GM19463 (cell line): ENCODE results near the gene TMEM239.
"Not testable (repeated sequence)": the region's sequence is repeated elsewhere in the genome, so short reads cannot be mapped to it uniquely, and the experiment has no call there.

Source experiments
- ATAC-seq: cut with Tn5 transposase; IDR thresholded peaks from one replicate; pipeline ENCODE4 v1.9.1; 2021; ENCODE audit warnings: mild to moderate bottlenecking, moderate library complexity; ENCODE audit not compliant: unreplicated experiment

The TMEM239 gene

DNA sequence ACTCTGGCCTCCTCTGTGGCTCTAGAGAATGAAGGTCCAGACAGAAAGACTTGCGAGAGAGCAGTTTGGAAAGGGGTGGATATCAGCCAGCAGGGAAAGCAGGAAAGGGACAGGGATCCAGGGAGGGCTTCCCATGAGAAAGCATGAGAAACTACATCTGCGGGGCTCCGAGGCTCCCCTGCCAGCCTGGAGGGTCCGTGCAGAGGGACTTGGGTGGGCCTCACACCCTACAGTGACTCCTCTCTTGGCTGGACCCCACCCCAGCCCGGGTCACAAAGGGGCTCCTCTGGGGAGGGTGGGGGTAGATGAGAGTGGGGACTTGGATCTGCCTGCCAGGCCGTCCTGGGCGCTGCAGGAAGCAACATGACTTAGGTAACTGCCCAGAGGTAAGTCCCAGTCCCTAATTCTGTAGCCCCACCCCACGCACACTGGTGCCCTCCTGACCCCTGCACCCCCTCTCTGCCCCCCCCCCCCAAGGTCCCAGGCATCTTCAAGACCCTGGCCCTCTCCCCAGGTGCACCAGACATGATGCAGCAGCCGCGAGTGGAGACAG lies at the start of gene TMEM239:
TMEM239 (plus strand) TSS at position 335 of the 553 bp plus-strand sequence; CDS start at position 526, 191 bp downstream.
- no peak for ATAC-seq

DNA sequence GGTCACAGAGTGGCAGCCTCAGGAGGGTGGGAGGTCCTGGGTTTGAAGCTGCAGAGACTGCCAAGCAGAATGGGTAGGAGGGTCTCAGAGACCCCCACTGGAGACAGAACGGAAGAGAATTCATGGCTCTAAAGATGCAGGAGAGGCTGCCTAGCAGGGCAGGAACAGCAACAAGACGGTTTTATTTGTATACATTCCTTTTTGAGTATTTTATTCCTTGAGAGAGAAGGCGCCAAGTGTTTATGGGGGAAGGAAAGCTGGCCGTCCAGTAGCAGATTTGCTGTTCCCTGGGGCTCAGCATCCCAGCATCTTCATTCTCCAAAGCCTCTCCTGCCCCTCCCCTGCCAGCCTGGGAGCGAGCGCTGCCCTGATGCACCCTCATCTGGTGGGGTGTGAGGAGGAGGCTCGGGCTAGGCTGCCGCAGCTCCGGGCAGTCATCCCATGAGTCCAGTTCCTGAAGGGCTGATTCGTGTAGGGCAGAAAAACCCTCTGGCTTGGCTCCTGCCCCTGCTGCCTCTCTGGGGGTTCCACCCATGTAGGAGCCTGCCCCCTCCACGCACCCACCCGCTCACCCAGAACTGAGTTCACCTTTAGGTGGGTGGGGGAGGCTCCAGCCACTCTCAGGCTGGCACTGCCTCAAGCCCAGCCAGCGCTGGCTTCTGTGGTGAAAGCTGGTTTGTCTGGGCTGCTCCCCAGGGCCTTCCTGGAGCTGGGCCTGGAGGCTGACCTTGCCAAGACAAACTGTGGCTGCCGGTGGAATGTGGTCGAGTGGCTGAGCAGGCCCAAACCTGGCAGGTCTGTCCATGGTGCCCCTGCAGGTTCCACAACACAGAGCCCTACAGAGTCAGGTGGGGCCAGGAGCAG lies 48.2 kb upstream of the TMEM239 start:
- no peak for ATAC-seq

DNA sequence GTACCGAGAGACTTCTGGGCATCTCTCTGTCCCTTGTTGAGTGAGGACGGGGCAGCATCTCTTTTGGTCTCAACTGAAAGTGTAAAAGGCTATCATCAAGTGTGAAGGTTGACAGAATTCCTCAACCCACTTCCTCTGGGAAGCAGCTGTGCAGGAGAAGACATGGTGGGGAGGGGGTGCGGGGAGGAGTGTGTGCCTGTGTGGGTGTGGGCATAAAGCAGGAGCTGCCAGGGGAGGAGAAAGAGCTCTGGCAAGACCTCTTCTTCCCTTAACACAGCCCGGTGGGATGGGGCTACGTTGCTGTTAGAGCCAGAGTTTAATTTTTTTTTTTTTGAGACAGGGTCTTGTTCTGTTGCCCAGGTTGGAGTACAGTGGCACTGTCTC lies 47.5 kb upstream of the TMEM239 start:
- ATAC-seq, result no peak

DNA sequence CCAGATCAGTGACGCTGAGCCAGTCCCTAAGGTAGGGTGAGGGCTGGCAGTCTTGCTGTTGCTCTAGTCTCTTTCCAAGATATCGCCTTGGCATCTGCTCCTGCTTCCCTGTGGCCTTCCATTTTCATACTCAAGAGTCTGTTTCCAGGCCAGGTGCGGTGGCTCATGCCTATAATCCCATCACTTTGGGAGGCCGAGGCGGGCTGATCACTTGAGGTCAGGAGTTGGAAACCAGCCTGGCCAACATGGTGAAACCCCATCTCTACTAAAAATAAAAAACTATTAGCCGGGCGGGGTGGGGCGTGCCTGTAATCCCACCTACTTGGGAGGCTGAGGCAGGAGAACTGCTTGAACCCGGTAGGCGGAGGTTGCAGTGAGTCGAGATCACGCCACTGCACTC lies 46.1 kb upstream of the TMEM239 start:
- not testable (repeated sequence) for ATAC-seq

DNA sequence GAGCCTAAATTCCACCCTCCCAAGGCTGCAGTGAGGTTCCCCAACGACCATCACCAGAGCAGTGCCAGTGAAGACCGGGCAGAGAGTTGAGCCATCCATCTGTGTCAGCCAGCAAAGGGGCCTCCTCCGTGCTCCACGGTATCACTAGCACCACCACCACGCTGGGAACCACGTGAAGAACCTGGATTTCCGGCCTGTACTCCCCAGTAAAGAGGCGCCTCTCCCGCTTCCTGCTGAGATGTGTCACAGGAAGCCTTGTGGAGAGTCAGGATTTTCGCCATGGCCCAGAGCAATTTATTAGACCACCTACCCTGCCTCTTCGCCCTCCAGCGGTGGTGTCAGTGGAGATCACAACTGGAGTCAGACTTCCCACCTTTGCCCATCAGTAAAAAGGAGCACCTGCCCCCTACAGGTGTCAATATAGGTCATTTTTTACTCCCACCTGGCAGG lies 44.5 kb upstream of the TMEM239 start:
- ATAC-seq, result no peak

DNA sequence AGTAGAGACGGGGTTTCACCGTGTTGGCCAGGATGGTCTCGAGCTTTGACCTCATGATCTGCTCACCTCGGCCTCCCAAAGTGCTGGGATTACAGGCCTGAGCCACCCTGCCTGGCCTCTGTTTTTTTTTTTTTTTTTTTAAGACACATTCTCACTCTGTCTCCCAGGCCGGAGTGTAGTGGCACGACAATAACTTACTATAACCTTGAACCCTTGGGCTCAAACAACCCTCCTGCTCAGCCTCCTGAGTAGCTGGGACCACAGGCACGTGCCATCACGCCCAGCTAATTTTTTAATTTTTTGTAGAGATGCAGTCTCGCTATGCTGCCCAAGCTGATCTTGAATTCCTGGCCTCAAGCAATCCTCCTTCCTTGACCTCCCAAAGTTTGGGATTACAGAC lies 42.4 kb upstream of the TMEM239 start:
- ATAC-seq, result no peak

DNA sequence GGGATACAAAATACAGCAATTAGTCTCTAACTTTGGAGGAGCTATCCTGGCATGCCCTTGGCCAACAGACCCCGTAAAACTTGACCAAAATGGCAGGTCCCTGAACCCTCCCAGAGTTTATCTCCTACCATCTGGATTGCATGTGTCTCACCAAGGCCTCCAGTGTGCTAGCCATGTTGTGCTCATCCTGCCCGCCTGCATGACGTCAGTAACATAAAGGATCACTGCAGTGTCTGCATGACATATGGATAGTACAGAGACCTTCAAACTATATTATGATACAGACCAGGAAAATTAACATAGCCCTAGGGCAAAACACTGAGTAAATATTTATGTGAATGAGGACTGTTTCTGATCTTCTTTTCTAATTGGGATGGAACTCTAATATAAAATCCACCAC lies 41.0 kb upstream of the TMEM239 start:
- no peak for ATAC-seq

DNA sequence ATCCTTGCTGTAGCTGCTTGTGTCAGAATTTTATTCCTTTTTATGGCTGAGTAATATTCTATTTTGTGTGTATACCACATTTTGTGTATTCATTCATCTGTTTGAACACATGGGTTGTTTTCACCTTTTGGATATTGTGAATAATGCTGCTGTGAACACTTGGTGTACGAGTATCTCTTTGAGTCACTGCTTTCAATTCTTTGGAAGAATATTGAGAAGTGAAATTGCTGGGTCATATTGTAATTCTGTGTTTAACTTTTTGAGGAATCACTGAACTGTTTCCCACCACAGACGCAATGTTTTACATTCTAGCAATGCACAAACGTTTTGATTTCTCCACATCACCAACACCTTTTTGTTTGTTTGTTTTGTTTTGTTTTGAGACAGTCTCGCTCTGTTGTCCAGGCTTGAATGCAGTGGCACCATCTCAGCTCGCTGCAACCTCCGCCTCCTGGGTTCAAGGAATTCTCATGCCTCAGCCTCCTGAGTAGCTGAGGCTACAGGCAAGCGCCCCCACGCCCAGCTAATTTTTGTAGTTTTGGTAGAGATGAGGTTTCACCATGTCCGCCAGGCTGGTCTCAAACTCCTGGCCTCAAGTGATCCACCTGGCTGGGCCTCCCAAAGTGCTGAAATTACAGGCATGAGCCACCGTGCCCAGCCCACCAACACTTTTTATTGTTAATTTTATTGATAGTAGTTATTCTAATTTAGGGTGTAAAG lies 37.4 kb upstream of the TMEM239 start:
- ATAC-seq, result no peak

DNA sequence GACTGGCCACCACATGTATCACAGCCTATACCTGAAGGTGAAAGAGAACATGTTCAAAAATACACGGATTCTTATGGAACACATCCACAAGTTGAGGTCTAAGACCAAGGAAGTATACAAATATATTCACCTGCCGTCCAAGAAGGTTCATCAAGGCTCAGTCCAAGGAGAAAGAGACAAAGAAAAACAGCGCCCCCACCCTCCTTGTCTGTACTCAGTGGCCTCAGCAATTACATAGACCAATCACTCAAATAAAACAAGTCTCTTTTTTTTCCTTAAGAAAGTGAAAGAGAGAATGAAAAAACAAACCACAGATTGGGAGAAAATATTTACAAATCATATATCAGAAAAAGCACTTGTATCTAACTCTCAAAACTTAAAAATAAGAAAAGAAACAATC lies 35.2 kb upstream of the TMEM239 start:
- no peak for ATAC-seq

DNA sequence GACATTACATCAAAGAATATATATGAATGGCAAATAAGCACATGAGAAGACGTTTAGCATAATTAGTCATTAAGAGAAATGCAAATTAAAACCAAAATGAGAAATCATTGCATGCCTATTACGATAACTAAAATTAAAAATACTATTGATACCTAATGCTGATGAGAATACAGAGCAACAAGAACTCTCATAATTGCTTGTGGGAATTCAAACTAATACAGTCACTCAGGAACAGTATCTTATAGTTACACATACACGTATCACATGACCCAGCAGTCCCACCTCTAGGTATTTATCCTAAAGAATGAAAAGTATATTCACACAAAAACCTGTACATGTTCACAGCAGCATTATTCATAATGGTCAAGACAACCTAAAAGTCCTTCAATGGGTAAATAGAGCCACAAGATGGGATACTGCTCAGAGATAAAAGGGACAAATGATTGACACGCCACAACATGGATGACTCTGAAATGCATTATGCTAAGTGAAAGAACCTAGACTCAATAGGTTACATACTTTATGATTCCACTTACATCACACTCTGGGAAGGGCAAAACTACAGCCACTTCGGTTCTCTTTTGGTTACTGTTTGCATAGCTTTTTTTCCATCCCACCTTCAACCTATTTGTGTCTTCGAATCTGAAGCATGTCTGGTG lies 32.1 kb upstream of the TMEM239 start:
- ATAC-seq, result no peak

DNA sequence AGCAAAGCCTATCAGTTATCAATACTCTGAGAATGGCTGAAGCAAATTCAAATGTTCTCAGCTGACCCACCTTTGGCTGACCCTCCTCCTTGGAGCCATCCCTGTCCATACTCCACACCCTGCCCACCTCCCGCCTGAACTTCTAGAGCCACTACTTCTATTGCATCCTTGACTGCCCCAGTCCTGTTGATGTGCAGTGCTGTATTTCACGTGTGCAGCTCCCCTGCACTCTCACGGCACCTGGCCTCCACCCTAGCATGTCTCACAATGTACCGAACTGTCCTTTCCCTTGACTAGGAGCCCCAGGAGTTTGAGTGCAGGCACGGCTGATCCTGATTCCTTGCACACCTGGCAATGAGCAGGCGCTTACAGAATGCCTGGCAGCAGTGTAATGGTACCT lies 22.7 kb upstream of the TMEM239 start:
- no peak for ATAC-seq

DNA sequence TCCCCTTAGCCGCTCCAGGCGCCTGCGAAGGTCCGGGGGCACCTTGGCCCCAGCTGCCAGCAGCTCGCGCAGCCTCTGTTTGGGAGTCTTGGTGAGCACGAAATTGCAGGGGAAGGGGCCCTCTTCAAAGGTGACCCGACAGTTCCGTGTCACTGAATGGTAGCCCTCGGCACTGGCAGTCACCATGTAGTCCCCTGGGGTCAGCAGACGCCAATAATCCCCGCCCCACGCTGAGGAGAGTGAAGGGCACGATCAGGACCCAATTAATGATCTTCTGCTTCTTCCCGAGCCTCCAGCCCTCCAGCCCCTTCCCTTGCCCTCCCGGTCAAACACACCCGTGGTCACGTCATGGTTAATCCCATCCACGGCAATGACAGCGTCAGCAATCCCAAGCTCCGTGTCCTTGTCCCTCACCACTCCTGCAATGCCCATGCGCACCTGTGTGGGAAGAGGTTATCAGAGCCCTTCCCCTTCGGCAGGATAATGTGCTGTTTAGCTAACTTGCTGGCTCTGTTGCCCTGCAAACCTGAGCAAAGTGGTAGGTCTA lies 21.9 kb upstream of the TMEM239 start:
- ATAC-seq, result no peak

DNA sequence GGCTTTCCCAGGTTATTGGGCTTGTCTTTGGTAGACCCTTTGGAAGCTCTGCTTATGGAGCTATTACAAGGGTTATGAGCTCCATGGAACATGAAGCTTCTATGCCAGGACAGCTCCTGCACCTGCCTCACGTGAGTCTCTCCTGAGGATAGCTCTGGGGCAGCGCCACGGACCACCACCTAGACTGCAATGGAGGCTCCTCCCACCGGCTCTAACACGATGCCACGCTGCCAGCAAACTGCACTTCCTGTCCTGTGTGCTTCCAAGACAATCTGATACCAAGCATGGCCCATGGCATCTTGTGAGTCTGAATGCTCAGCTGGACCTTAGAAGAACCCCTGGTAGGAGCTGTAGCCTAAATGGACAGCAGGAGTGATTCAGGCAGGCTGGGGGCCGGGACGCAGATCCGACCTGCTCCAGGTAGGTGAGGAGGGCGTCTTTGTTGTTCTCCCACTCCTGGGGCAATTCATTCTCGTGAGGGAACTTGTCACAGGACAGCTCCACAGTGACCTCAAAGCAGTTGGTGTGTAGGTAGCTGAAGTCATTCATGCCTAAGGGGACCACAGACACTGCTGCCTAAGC lies 21.2 kb upstream of the TMEM239 start:
- no peak for ATAC-seq

DNA sequence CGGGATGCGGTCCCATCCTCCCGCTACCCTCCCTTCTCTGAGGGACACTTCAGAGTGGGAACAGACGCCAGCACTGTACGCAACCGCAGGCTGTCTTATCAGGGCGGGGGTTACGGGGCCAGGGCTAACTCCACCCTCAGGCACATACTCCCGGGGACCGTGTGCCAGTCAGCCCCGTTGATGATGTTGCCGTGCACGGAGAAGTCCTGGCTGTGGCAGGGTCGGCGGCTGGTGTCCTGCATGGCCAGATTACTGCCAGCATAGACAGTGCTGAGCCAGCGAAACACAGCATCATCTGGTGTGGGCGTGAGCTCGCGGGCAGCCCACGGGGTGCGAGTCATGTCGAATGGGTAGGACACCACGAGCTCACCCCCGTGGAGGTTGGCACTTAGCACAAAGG lies 20.7 kb upstream of the TMEM239 start:
- ATAC-seq, result no peak

DNA sequence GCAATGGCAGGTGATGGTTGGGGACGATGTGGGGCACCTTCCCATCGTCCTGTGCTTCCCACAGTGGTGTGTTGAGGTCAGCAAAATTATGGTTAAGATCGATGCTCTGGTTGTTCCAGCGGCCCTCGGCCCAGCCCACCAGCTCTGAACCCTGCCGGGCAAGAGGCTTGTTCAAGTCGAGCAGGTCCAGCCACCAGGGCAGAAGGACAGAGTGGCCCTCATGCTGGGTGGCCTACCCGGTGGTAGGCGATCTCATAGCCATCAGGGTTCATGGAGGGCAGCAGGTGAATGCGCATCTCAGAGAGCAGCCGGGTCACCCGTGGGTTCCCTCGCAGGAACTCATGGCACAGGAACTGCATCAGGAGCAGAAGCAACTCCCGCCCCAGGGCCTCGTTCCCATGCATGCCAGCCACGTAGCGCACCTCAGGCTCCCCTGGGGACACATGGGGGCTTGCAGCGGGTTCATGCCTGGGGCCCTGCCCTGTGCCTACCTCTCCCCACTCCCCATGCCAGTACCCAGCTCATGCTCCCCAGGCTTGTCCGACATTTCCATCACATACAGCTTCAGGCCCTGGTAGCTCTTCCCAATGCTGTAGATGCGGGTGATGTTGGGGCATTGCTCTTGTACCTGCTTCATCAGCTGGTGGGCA lies 20.0 kb upstream of the TMEM239 start:
- ATAC-seq, result no peak

DNA sequence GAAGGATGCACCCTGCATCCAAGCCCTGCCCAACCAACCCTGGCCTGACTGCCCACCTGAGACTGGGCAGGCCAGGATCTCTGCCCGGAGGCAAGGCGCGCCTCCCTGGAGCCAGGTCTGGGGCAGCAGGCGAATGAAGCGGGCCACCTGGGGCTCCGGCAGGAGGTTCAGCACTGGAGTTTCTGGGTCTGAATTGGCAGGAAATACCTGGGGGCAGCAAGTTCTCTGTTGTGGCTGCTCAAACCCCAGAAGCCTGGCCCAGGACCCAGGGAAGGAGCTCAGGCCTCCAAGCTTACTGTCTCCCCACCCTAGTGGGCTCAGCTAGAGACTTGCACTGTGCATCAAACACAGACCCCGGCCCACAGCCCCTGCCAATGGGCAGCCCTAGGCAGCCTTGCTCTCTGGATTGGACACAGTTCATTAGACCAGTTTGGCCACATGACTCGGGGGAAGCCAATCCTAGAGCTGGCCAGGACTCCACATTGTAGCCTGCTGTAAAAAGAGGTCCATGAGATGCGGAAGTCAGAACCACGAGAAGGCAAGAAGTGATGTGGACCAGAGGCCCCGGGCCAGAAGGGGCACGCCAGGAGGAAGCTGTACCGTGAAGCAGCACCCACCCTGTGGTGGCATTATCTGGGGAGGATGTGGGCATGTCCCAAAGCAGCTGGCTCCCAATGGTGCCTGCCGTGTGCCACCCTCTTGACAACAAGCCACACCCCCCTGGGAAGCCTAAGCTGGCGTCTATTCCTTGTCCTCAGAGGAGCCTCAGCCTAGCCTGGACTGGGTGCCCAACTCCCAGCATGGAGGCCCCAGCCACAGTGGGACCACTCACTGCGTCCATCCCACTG lies 18.8 kb upstream of the TMEM239 start:
- ATAC-seq, result no peak

DNA sequence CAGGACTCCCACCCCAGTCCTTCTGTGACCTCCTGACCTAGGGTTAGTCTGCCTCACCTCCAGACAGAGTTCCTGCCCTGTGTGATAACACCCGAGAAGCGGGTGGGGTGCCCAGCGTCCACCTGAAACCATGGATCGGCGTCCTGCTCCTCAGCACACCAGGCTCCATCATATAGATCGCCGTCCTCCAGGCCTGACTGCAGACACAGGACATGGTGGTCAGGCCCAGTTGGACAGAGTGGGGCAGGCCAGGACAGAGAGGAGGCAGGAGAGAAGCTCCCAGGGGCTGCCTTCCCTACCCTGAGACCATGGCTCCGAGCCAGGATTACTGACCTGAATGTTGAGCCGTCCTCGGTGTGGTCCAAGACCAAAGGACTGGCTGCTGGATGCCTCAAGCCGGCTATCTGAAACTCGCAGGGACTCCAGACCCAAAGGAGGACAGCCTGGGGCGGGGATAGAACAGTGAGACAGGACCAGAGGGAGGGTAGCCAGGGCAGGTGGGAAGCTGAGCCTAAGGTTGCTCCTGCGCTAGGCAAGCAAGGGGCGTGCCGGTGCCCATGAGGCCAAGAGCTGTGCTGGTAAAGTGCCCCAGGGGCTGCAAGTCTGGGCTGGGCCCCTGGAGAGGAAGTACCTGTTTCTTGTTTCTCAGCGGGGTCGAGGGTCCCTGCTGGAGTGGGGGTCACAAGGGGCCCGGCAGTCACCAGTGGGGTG lies 17.9 kb upstream of the TMEM239 start:
- ATAC-seq, result no peak

DNA sequence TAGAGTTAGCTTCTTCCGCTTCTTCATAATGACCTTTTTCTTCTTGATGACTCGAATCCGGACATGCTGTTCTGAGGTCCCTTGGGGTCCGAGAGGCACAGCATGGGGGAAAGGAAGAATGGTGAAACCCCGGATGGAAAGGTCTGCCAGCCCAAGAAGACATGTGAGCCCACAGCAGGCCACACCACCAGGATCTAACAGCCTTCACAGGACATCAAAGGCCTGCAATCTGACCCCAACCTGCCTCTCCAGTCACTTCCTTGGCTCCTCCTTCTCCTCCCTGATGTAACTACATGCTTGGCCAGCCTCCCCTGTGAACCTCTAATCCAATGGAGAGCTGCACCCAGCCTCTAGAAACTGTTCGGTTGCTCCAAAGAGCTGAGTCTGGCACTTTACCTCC lies 17.4 kb upstream of the TMEM239 start:
- no peak for ATAC-seq

DNA sequence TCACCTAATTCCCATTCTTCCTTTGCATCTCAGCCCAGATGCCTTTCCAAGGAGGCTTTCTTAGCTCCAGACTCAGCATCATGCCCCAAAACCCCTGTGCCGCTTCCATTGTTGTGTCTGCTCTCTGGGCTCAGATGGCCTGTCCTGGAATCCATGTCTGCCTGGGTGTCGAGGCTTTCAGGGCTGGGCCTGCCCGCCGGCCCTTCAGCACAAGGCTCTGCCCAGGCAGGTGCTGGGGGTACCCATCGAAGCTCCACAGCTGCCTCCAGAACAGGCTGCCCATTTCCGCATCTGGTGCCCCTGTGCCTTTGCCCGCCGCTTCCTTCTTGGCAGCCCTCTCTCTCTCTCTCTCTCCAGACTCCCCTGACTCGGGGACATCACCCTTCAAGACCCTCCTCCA lies 16.9 kb upstream of the TMEM239 start:
- ATAC-seq, result no peak
